GM19043 (cell line): ENCODE data around the gene VAPB.

Source experiments
- ATAC-seq: cut with Tn5 transposase; IDR thresholded peaks from one replicate; pipeline ENCODE4 v1.9.1; 2021; ENCODE audit warnings: low read depth; ENCODE audit not compliant: unreplicated experiment

The VAPB gene

DNA sequence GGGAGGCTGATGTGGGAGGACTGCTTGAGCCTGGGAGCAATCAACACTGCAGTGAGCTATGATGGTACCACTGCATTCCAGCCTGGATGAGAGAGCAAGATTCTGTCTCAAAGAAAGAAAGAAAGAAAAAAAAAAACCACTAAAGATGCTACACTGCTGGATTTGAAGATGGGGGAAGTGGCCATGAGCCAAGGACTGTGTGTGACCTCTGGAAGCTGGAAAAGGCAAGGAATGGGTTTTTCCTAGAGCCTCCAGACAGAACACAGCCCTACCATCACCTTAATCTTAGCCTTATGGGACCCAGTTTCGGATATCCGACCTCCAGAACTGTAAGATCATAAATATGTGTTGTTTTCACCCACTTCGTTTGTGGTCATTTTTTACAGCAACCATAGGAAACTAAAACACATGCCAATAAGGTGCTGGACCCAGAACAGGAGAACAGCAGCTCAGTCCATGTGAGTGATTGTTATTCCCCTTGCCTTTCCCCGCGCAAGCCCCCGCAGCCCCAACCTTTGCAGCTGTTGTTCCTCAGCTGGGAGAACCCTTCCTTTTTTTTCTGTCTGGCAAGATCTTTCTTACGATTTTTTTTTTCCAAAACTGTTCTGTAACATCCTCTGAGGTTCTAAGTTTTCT is 11.1 kb upstream of the VAPB start:
- ATAC-seq, result no peak

- no peak for ATAC-seq
Observed at GRCh38 chr20:58378704-58379103, 10.3 kb upstream of the VAPB start.

- no peak for ATAC-seq
Observed at GRCh38 chr20:58381627-58382026, 7.4 kb upstream of the VAPB start.

DNA sequence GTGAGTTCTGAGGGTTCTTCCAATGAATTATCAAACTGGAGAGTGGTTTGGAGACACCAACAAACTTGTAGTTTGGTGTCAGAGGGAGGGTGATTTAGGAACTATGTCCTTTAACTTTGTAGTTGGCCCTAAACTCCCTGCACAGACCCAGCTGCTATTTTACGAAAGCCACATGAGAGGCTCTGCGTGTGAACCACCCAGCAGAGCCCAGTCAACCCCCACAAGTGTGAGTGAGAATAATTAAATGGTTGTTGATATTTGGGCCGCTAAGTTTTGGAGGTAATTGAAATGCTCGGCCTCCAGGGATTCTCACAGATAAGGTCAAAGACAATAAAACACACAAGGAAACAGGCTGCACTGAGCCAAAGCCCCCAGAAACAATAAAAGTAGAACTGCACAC is 6.9 kb upstream of the VAPB start:
- ATAC-seq, result no peak

- no peak for ATAC-seq
Observed at GRCh38 chr20:58384821-58385220, 4.2 kb upstream of the VAPB start.

GRCh38 chr20:58388028-58388601 is 914 bp upstream of the VAPB start:
- ATAC-seq, result no peak

DNA sequence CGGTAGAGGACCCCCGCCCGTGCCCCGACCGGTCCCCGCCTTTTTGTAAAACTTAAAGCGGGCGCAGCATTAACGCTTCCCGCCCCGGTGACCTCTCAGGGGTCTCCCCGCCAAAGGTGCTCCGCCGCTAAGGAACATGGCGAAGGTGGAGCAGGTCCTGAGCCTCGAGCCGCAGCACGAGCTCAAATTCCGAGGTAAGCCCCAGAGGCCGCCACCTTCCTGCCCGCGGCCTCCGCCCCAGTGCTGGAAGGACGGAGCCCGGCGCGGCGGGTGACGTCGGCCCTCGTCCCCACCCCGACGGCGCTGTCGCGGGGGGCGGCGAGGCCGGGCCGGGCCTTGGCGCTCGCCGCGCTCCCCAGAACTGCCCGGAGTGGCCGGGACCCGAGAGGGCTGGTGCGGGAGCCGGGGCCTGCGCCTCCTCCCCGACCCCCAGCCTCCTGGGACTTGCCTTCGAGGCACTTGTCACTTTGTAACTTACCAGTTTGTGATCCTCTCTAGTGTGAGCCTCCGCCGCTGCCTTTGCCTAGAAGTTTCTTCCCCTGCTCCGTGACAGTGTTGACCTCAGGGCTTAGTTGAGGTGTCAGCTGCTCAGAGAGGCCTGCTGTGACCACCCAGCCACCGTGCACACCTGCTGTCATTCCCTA is 417 bp downstream of the VAPB start:
- peak; percentile 15 for ATAC-seq

DNA sequence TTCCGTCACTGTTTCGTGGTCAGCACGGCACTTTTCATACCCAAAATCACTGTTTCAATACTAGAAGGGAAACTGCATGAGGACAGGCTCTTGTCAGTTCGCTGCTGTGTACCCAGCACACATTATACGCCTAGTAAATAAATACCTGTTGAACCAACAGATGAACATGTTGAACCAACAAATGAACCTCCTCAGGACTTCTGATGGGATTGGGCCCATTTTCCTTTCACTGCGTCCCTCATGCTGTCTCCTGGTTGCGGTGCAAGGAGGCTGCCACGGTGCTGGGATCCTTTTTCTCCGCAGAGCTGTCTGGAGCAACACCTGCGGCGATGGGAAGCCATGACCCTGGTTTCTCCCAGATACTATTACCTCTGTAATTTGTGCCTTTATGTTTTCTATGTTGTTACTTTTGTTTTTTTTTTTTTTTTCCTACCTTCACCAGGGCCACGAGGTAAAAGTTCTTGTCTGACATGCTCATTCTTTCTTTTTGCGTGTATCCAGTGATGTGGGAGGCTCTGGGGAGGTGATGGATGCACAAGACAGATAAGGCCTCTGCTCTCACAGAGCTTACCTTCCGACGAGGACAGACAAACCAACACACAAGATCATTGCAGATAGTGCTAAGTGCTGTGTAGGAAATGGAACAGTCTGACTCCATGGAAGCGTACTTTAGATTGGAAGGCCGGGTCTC is 1.1 kb downstream of the VAPB start:
- no peak for ATAC-seq

GRCh38 chr20:58390659-58391035 is 1.6 kb downstream of the VAPB start:
- no peak for ATAC-seq

DNA sequence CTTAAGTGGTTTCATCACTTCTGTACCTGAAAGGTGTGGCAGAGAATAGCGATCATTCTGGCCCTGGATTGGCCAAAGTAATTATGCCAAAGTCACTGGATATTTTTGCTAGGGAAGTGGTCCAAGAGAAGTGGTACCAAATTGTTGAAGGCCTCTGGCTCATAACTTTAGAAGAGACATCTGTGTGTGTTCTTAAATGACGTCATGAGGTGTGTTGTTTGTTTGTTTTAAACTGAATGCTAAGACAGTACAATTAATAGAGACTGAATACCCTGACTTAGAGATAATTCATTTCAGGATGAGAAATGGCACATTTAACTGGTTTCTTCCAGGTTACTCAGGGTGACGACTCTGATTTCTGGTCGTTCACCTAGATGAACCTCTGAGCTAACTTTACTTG is 3.3 kb downstream of the VAPB start:
- ATAC-seq, result no peak

DNA sequence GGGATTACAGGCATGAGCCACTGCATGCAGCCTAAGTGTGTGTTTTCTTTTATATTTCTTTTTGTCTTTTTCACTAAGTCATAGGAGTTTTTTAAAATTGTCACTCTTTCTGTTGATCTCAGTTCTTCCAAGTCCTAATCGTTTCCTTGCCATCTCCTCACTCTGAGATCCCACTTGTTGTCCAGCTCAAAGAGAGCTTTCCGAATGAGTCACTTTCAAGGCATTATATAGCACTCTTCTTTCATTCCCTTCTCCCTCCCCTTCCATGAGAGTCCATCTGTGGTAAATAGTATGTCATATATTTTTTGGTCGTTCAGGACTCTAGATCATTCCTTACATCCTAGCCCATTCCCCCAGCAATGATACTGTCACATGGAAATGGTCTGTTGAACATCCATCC is 4.3 kb downstream of the VAPB start:
- ATAC-seq, result no peak

GRCh38 chr20:58394801-58395200 is 5.8 kb downstream of the VAPB start:
- ATAC-seq, result no peak

- ATAC-seq, result no peak
Observed at GRCh38 chr20:58395604-58396003, 6.6 kb downstream of the VAPB start.

- no peak for ATAC-seq
Observed at GRCh38 chr20:58397429-58397828, 8.4 kb downstream of the VAPB start.

- no peak for ATAC-seq
Observed at GRCh38 chr20:58398254-58398653, 9.2 kb downstream of the VAPB start.

- no peak for ATAC-seq
Observed at GRCh38 chr20:58399926-58400325, 10.9 kb downstream of the VAPB start.

DNA sequence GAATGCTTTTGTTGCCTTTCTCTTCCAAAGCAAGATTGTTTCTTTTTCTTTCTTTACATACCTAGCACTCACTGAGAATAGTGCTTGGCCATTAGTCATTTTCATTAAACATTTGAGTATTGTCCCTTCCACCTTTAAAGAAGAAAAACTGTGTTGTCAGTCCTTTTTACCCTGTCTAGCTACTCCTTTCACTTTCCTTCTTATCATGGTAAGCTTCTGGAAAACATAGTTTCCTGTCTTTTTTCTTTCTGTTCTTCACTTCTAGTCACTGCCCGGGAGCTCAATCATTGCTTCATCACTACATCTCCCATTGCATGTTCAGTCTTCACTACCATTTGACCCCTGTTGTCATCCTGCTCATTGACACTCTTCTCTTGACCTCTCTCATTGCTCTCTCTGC is 12.1 kb downstream of the VAPB start:
- ATAC-seq, result no peak

DNA sequence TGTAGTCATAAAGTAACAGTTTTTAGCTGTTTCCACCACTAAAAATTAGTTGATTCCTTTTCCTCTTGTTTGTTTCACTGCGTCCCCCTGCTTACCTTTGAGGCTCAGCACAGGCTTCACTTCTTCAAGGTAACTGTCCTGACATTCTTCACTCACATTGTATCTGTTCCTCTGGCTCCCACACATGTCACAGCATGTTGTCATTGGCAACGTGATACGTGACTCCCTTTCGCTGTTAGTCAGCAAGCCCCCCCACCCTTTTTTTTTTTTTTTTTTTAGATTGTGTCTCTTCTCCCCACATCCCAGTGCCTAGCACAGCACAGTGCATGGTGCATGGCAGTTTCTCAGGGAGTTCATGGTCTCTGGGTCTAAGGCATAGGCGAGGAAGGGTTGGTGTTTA is 13.3 kb downstream of the VAPB start:
- no peak for ATAC-seq

- ATAC-seq, result peak; percentile 75
Observed at GRCh38 chr20:58402827-58403226, 13.8 kb downstream of the VAPB start.

GRCh38 chr20:58403272-58403671 is 14.2 kb downstream of the VAPB start:
- ATAC-seq, result peak; percentile 25

GRCh38 chr20:58405504-58406291 is 16.7 kb downstream of the VAPB start:
- ATAC-seq, result no peak
